SK-N-SH treated with all-trans-retinoic acid at 6 μM for 48 hours (cell line): ENCODE data around the gene NOXO1.

Experiments
- CREB5 ChIP-seq: fragments of 250-450 bp; sonication (Bioruptor Pico); IDR thresholded peaks from 2 replicates; pipeline ENCODE4 v1.5.1; 2020; ENCODE audit warnings: low read depth, mild to moderate bottlenecking, moderate library complexity
- ISL1 ChIP-seq: fragments of 250-450 bp; sonication (Bioruptor Pico); IDR thresholded peaks from 2 replicates; pipeline ENCODE4 v2.1.2; 2022; ENCODE audit warnings: mild to moderate bottlenecking, moderate library complexity
- OSR1 ChIP-seq: fragments of 250-450 bp; sonication (Bioruptor Pico); IDR thresholded peaks from 2 replicates; pipeline ENCODE4 v1.8.0; 2022; ENCODE audit warnings: moderate library complexity, mild to moderate bottlenecking, inconsistent platforms
- PATZ1 ChIP-seq: fragments of 250-450 bp; sonication (Bioruptor Pico); IDR thresholded peaks from 2 replicates; pipeline ENCODE4 v1.8.0; 2020; ENCODE audit warnings: mild to moderate bottlenecking, moderate library complexity, borderline replicate concordance
- RARB ChIP-seq: fragments of 250-450 bp; sonication (Bioruptor Pico); IDR thresholded peaks from 2 replicates; pipeline ENCODE4 v1.8.0; 2021; ENCODE audit warnings: mild to moderate bottlenecking, moderate library complexity
- TCF4 ChIP-seq: fragments of 250-450 bp; sonication (Bioruptor Pico); IDR thresholded peaks from 2 replicates; pipeline ENCODE4 v1.8.0; 2021; ENCODE audit warnings: mild to moderate bottlenecking, moderate library complexity, borderline replicate concordance
- TOX ChIP-seq: fragments of 250-450 bp; sonication (Bioruptor Pico); IDR thresholded peaks from 2 replicates; pipeline ENCODE4 v1.8.0; 2021; ENCODE audit warnings: mild to moderate bottlenecking, moderate library complexity, borderline replicate concordance
- ZC3H10 ChIP-seq: fragments of 250-450 bp; sonication (Bioruptor Pico); IDR thresholded peaks from 2 replicates; pipeline ENCODE4 v1.5.1; 2021; ENCODE audit warnings: mild to moderate bottlenecking, moderate library complexity
- ZFP3 ChIP-seq: fragments of 250-450 bp; sonication (Bioruptor Pico); IDR thresholded peaks from 2 replicates; pipeline ENCODE4 v1.5.0; 2020; ENCODE audit warnings: mild to moderate bottlenecking, moderate library complexity
- ZFP30 ChIP-seq: fragments of 450-650 bp; formaldehyde crosslinking; IDR thresholded peaks from 2 replicates; pipeline ENCODE4 v1.5.0; 2022; ENCODE audit warnings: mild to moderate bottlenecking, moderate library complexity
- ZNF565 ChIP-seq: fragments of 450-650 bp; formaldehyde crosslinking; conservative IDR thresholded peaks from 2 replicates; pipeline ENCODE4 v1.5.0; 2020; ENCODE audit warnings: low read depth, mild to moderate bottlenecking, moderate library complexity

DNA sequence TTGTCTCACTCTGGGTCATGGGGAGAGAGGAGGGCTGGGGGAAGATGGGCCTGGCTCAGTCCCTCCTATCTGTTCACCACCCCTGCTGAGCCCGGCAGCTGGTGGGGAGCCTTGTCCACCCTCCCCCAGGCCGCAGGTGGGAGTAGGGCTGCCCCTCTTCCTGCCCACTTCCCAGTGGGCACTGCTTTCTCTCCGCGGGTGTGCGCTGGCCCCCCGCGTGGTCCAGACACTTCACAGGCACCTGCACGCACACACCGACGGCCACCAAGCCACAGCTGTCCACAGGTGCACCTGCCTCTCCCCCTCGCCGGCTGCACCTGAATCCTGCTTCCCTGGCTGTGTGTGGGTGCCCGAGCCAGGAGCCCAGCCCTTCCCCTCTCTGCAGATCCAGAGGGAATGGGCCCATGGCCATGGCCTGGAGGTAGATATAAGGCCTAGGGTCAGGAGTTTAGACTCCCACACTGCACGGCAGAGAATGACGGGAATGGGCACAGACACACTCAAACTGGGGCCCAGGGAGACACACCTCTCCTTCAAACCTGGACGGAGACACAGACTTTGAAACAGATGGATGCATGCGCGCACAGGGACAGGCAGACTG, 47.5 kb upstream of the NOXO1 start:
- no peak for TF ChIP-seq CREB5
- TF ChIP-seq TCF4 (CRISPR knock-in tag), result no peak
- TF ChIP-seq RARB (CRISPR knock-in tag), result no peak
- TF ChIP-seq PATZ1 (CRISPR knock-in tag), result no peak
- TF ChIP-seq ZC3H10 (CRISPR knock-in tag), result no peak
- TF ChIP-seq OSR1, result no peak
- no peak for TF ChIP-seq ZFP30 (CRISPR knock-in tag)
- TF ChIP-seq TOX (CRISPR knock-in tag), result no peak
- no peak for TF ChIP-seq ZFP3 (CRISPR knock-in tag)
- TF ChIP-seq ZNF565 (CRISPR knock-in tag), result no peak
- TF ChIP-seq ISL1 (CRISPR knock-in tag), result no peak
